ENCODE measurements around the gene FAM20C. TPM values are rescaled to one million over a fixed set of nuclear protein-coding genes. Genes with fewer than 3 reads are reported as not detected.

The FAM20C gene
- total RNA-seq, 1 donor from 2014 or later = 58.8 TPM

DNA sequence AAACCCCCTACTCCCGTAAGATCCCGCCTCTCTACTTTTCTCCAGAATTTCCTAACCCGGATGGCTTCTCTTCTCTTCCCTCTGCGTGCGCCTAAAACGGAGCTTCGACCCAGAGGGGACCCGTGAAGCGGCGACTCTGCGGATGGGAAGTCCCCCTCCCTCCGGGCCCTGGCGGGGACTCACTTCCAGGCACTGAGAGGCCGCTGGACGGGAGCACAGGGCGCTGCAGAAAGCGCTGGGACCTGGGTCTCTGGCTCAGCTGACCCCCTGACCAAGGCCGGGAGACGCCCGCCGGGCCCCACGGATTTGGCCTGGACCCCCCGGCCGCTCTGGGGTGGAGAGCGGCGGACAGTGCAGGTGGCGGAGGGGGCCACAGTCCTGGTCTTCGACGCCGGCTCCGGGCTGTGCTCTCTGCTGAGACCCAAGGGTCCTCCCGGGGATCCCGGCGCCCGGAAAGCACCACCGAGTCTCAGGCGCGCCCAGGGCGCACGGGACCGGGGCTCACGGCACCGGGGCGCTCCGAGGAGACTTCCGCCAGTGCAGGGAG is 96.9 kb downstream of the FAM20C start:
- Histone ChIP-seq H3K36me3 (no peaks in the 10 kb centered on the region), H3K27me3 (peaks cover 51% of the 10 kb centered on the region), H3K4me1 (no peaks in the 10 kb centered on the region), H3K27ac (no peak overlapping the region), H3K4me3 (no peak overlapping the region), H3K9me3 (no peaks in the 10 kb centered on the region)
- intact Hi-C loops (cut with DNase I) = no loop called here
- TF ChIP-seq, protein P1, sequence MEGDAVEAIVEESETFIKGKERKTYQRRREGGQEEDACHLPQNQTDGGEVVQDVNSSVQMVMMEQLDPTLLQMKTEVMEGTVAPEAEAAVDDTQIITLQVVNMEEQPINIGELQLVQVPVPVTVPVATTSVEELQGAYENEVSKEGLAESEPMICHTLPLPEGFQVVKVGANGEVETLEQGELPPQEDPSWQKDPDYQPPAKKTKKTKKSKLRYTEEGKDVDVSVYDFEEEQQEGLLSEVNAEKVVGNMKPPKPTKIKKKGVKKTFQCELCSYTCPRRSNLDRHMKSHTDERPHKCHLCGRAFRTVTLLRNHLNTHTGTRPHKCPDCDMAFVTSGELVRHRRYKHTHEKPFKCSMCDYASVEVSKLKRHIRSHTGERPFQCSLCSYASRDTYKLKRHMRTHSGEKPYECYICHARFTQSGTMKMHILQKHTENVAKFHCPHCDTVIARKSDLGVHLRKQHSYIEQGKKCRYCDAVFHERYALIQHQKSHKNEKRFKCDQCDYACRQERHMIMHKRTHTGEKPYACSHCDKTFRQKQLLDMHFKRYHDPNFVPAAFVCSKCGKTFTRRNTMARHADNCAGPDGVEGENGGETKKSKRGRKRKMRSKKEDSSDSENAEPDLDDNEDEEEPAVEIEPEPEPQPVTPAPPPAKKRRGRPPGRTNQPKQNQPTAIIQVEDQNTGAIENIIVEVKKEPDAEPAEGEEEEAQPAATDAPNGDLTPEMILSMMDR (IDR thresholded peaks at IDR 0.05) = no peak
- DNase-seq = peak; percentile 40
- ATAC-seq = no peak

DNA sequence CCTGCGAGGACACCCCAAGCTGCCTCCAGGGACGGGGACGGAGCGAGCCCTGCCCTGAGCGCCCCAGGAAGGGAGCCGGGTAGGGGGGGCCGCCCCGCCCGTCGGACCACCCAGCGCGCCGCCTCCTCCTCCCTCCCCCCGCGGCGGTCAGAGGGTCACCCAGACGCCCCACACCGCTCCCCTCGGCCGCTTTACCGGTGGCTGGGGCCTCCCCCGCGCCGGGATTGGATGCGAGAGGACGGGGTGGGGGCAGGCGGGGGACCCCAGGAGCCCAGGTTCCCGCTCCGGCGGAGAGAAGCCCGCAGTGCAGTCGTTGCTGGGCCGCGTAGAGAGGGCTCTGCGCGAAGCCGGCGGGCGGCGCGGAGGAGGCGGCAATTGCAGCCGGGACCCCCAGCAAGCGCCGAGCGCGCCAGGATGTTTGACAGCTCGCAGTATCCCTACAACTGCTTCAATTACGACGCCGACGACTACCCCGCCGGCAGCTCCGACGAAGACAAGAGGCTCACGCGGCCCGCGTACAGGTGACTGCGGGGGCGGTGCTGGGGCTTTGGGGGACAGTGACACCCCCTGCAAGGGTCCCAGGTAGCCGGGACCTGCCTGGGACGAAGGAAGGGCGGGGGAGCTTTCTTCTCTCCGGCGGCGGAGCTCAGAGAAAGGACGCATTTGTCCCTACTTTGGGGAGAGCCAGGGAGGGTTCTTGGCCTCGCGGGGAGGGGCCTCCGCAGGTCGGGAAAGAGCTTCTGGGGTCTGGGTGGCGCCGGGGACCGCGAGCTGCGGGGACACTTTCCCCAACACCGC is 97.6 kb downstream of the FAM20C start, which contains the start of gene FOXL3:
FOXL3 (plus strand) TSS at position 415 of the 798 bp plus-strand sequence; CDS start at position 415, 0 bp downstream.
- Histone ChIP-seq H3K36me3 (no peaks in the 10 kb centered on the region), H3K27me3 (peaks cover 51% of the 10 kb centered on the region), H3K4me1 (no peaks in the 10 kb centered on the region), H3K27ac (no peak within 1 kb of the TSS), H3K9me3 (no peaks in the 10 kb centered on the region), H3K4me3 (no peak within 1 kb of the TSS)
- intact Hi-C loops (cut with DNase I) = no loop called here
- ATAC-seq (no peak), DNase-seq (peak; percentile 58)
- TF ChIP-seq, protein P1 (IDR thresholded peaks at IDR 0.05) = no peak

DNA sequence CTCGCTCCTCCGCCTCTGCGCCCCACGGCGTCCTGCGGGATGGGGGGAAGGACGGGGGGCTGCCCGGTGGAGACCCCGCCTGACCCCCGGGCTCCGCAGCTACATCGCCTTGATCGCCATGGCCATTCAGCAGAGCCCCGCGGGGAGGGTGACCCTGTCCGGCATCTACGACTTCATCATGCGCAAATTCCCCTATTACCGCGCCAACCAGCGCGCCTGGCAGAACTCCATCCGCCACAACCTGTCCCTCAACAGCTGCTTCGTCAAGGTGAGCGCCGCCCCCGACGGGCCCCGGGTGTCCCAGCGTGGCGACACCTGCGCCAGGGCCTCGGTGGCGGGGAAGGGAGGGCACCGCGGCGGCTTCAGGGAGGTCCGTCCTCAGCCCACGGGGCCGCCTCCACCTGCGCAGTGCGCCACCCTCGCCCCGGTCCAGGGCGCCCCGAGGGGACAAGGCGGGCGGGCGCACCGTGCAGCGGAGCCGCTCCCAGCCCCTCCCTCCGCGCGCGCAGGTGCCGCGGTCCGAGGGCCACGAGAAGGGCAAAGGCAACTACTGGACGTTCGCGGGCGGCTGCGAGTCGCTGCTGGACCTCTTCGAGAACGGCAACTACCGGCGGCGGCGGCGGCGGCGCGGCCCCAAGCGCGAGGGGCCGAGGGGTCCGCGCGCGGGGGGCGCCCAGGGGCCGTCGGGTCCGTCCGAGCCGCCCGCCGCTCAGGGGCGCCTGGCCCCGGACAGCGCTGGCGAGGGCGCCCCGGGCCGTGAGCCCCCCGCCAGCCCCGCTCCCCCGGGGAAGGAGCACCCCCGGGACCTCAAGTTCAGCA is 98.4 kb downstream of the FAM20C start:
- no peak overlapping the region for H3K27ac ChIP-seq
- no peaks in the 10 kb centered on the region for H3K36me3 ChIP-seq
- DNase-seq (peak; percentile 63), ATAC-seq (no peak)
- no peaks in the 10 kb centered on the region for H3K9me3 ChIP-seq
- intact Hi-C loops (cut with DNase I) = no loop called here
- no peak overlapping the region for H3K4me3 ChIP-seq
- TF ChIP-seq, protein P1 (IDR thresholded peaks at IDR 0.05) = no peak
- peaks cover 55% of the 10 kb centered on the region for H3K27me3 ChIP-seq
- H3K4me1 ChIP-seq = no peaks in the 10 kb centered on the region

DNA sequence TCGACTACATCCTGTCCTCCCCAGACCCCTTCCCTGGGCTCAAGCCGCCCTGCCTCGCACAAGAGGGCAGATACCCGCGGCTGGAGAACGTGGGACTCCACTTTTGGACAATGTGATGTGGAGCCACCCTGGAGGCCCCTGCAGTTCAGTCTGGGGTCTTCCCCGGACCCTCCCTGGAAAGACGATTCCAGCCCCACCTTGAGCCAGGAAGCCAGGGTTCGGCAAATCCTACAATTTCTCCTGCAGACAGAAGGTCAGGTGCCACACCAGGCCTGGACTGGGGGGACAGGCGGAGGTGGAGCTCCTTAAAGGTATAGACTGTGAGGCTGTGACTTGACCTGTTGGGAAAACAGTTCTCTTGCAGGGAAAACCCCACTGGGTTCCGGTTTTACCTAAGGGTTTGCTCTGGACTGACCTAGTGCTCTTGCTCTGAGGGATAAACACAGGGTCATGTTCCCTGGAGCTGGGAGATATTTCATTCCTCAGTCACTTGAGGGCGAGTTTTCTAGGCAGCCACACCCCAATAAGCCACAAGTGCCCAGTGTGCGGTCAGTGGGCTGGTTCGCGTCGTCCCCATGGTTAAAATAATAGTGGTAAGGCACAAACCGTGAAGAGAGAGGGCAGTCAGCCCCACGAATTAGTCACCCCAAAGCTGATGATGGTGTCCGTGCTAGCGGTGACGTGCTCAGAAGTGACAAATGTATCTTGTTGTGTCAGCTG is 99.2 kb downstream of the FAM20C start:
- H3K27me3 ChIP-seq = peaks cover 55% of the 10 kb centered on the region
- H3K9me3 ChIP-seq = no peaks in the 10 kb centered on the region
- peak; percentile 64 for DNase-seq
- H3K4me1 ChIP-seq = no peaks in the 10 kb centered on the region
- no peaks in the 10 kb centered on the region for H3K36me3 ChIP-seq
- H3K27ac ChIP-seq = no peak overlapping the region
- intact Hi-C loops (cut with DNase I) = no loop called here
- no peak overlapping the region for H3K4me3 ChIP-seq
- TF ChIP-seq, protein P1 (IDR thresholded peaks at IDR 0.05) = no peak
- ATAC-seq = peak; percentile 59

DNA sequence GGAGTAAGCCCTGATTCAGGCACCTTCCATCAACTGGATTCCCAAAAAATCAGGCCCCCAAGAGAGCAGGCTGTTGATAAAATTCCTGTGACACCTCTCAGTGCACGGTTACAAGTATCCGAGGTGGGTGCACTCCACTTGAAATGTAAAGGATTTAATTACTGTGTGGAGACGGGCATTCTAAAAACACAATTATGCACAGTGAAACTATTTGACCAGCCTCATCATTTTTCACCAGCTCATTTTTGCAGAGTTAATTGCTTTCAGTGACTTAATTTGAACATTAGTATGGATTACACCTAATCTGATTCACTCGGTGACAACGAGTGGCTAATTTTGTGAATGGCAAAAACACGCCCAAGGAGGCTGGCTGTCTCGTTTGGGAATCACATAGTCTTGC is 99.9 kb downstream of the FAM20C start:
- Histone ChIP-seq H3K4me1 (no peaks in the 10 kb centered on the region), H3K27me3 (peaks cover 55% of the 10 kb centered on the region), H3K9me3 (no peaks in the 10 kb centered on the region), H3K36me3 (no peaks in the 10 kb centered on the region), H3K27ac (no peak overlapping the region), H3K4me3 (no peak overlapping the region)
- DNase-seq (no peak), ATAC-seq (no peak)
- intact Hi-C loops (cut with DNase I) = no loop called here
- TF ChIP-seq, protein P1 (IDR thresholded peaks at IDR 0.05) = no peak
